Hypothalamus (tissue), 51 donors: ENCODE measurements around the gene TMEM121B.

Experiments used
- DNase-seq, 51 donors: peaks; one replicate each; lab custom pipeline; 2025; lab: John Stamatoyannopoulos, UW

The TMEM121B gene

DNA sequence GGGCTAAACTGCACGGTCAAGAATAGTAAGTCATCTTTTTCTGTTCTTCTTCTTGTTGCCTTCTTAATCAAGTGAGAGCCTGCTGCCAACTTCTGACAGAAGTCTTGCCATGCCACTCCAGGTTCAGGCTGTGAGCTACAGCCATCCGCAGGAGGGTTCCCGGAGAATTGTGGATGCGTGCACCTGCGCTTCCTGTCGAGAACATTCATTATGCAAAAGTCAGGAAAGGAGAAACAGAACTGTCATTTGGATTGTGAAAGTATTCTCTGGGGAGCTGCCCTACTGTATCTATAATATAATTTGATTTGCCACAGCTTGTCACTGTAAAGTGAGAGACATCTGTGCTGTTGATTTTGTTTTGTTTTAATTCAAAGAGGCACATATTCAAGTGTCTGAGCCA lies 24.1 kb downstream of the TMEM121B start:
- no peak for DNase-seq

DNA sequence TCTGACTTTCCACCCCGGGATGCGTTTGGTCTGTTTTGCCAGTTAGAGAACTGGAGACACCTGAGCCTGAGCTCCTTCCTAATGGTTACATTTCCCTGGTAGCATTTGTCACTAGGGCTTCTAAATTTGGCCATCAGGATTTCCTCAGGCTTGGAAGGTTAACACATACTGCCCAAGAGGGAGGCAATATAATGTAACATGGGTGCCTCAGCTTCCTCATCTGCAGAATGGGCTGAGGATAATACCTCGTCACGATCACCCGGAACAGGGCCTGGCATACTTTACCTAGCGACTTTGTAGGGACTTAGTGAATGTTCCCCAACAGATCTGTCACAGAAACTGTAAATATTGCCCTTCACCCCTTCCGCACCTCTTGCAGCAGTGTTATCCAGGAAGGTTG lies 25.1 kb downstream of the TMEM121B start:
- DNase-seq = no peak

- no peak for DNase-seq
Observed at GRCh38 chr22:17095538-17095937, 25.6 kb downstream of the TMEM121B start.

DNA sequence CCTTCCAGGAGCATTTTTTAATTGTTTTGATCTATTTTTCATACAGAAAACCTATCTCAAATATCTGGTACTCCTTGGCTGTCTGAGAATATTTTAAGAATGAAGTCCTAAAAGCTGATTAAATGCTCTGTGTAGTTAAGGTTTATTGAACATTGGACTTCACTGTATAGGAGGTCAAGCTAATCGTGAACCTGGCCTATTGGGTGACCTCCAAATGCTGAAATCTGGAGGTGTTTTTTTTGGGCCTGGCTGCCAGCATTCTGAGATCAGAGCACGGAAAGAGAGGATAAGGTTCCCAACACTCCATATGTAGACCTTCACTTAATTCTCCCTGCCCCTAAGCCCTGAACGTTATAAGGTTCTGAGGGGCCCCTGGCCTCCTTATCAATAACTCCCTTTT lies 28.1 kb downstream of the TMEM121B start:
- DNase-seq = no peak

- no peak for DNase-seq
Observed at GRCh38 chr22:17091851-17092250, 29.3 kb downstream of the TMEM121B start.

GRCh38 chr22:17090550-17090949 lies 30.6 kb downstream of the TMEM121B start:
- DNase-seq = no peak

GRCh38 chr22:17087498-17088131 lies 33.5 kb downstream of the TMEM121B start:
- DNase-seq = no peak

DNA sequence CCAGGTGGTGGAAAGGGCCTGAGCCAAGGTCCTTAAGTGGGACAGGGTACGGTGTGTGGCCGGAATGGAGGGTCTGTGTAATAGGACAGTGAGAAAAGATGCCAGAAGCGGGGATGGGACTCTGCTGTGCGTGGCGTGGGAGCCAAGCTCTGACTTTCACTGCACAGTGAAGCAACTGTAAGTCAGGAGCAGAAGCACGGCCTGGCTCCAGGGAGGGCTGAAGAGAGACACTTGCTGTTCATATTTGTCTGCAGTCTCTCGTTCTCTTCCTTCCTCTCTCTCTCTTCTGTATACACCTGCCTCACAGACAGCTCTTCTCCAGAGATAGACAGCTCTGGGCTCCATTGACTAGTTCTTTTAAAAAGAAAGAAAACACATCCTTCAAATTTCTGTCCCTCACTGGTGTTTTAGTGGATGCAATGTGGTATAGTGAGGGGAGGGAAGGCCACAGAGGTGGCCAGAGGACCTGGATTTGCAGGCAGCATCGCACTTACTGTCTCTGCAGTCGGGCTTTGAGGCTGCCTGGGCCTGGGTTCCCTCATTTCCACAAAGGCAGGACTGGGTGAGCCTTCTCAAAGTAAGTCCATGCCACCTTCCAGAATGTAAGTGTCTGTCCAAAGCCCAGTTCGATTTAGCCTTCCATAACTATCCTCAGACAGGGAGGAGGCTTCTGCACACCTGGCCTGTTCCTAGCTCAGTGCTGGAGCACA lies 34.2 kb downstream of the TMEM121B start:
- DNase-seq = no peak

DNA sequence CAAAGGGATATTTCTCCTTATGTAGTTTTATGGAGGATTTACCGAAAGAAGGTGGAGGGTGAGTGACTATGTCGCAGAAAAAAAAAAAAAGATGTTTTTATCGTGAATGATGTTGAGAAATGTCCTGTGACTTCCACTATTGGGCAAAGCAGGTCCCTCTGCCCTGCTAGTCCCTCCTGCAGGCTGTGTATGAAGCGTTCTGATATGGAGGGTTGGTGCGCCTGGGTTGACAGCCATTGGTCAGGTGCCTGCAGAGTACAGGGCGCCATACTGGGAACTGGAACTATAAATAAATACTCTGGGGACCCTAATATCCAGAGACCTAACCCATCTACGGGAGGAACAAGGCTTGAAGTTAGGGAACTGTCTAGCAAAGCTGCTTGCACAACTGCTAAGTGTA lies 34.9 kb downstream of the TMEM121B start:
- DNase-seq = no peak

DNA sequence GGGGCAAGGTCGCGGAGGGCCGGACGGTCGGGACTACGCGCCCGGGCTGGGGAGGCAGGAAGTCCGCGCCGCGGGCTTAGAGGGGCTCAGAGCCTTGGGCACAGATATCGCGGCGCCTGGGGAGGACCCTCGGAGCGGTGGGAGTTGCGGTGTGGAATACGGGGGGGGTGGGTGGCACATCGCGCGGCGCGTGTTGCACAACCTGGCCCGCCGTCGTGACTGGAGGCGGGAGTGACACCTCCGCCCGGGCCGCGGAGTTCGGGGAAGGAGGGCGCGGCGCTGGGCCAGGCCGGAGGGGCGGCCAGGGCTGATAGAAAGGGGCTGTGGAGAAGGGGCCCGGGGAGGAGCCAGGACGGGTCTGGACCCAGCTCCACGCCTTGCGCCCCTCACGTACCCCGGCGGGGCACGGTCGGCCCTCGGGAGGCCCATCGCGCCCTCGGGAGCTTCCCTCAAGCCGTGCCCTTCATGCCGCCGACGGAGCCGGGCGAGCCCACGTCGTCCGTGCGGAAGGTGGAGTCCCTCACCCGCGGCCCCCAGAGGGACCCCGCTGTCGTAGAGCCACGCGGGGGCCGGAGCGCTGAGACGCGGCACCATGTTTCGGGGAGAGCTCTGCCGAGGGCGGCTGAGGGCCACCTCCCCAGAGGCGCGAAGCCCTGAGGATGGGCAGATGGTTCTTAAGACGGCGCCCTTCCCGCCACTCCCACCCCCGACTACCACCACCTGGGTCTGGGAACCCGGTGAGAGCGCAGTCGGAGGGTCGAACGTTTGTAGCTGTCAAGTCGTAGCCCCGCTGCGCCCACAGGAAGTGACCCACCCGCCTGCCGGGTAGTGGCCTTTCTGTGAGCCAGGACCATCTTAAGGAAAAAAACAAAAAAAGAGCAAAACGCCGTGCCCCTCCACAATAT lies 35.6 kb downstream of the TMEM121B start:
- DNase-seq = no peak

- peak in 47 of 51 donors; percentile 5 to 81 (median 49) for DNase-seq
Observed at GRCh38 chr22:17084554-17085276, 36.4 kb downstream of the TMEM121B start, which contains the start of gene IL17RA. Gene IL17RA (plus strand): TSS chr22:17085000. CDS start chr22:17085092, 92 bp downstream.

GRCh38 chr22:17083811-17084441 lies 37.2 kb downstream of the TMEM121B start:
- DNase-seq = no peak

DNA sequence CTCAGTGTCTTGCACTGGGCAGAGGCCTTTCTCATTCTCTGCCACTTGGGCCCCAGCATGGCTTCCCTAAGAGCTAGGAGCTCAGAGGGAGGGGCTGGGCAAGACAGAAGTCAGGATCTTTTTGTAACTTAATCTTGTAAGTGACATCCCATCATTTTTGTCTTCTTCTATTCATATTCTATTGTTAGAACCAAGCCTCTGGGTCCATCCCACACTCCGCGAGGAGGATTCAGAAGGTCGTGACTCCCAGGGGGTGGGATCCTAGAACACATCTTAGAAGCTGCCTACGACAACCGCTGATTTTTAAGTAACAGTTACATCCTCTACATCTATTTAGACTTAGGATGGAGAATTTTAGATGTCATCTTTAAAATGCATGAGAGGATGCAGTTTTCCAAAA lies 37.9 kb downstream of the TMEM121B start:
- DNase-seq = no peak

DNA sequence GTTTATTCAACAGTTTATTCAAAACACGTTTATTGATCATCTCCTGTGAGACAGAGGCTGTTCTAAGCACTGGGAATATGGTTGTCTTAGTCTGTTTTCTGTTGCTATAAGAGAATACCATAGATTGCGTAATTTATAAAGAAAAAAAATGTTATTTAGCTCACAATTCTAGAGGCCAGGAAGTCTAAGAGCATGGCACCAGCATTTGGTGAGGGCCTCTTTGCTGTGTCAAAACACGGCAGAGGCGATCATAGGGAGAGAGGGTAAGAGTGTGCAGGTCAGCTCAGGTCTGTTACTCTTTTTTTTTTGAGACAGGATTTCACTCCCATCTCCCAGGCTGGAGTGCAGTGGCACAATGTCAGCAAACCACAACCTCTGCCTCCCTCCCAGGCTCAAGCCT lies 41.6 kb downstream of the TMEM121B start:
- no peak for DNase-seq

DNA sequence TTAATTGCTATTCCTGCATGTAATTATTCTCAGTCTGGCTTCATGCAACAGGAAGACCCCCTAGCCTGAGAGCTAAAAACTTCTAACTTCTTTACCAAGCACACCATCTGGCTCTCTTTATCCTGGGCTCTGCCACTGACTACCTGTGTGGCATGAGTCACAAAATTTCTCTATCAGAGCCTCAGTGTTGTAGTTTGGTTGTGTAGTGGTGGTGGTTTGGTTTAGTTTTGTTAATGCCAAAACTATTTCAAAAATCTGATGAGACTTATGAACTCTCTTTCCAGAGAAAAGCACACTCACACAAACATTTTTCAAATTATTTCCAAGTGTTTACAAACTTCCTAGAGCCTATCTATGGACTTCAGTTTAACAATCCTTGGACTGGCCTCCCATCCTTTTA lies 43.9 kb downstream of the TMEM121B start:
- DNase-seq = no peak

GRCh38 chr22:17074648-17075002 lies 46.5 kb downstream of the TMEM121B start:
- DNase-seq = no peak

DNA sequence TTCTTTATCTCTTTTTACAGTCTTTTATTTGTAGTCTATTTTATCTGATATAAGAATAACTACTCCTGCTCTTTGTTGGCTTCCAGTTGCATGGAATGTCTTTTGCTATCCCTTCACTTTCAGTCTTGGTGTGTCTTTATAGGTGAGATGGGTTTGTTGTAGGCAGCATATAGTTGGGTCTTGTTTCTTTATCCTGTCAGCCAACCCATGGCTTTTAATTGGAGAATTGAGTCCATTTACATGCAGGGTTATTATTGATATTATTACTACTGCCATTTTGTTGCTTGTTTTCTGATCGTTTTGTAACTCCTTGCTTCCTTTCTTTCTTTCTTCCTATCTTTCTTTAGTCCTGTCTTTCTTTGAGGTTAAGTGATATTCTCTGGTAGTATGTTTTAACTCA lies 48.3 kb downstream of the TMEM121B start:
- DNase-seq = no peak
